Activated CD4-positive, CD25-positive, alpha-beta regulatory T cell (primary cell): ENCODE measurements around the gene ASTL.

Experiments
- DNase-seq, 4 experiments: peaks; one replicate each; lab custom pipeline; 2025; lab: John Stamatoyannopoulos, UW

Gene ASTL

GRCh38 chr2:96112501-96113366, 25.6 kb downstream of the ASTL start:
- no peak for DNase-seq

DNA sequence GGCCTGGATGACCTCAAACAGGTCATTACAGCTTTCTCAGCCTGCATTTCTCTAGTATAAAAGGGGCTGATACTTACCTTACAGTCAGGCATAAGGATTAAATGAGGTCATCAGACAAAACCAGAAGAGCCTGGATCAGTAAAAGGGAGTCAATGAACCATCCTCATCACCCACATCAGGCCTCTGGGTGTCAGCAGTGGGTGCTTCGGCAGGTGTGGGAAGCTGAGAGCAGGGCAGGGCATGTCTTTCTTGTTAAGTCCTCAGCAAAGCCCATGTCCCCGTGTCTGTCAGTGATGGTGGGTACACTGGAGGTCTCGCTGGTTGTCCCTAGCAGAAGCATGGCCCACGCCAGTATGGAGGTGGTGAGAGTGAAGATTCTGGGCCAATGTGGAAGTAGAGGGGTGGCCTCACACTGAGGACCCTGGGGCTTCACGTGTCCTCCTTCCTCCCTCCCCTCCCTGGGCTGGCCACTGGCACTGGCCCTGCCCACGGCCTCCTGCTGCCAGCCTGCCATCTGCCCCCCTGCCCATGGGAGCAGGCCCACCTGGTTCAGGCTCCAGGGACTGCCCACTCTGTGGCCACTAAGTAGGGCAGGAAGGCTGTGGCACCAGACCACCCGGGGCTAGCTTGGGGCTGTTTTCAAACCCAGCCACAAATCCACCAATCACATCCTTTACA, 26.3 kb downstream of the ASTL start:
- no peak for DNase-seq

GRCh38 chr2:96111257-96111640, 27.1 kb downstream of the ASTL start:
- DNase-seq: no peak

DNA sequence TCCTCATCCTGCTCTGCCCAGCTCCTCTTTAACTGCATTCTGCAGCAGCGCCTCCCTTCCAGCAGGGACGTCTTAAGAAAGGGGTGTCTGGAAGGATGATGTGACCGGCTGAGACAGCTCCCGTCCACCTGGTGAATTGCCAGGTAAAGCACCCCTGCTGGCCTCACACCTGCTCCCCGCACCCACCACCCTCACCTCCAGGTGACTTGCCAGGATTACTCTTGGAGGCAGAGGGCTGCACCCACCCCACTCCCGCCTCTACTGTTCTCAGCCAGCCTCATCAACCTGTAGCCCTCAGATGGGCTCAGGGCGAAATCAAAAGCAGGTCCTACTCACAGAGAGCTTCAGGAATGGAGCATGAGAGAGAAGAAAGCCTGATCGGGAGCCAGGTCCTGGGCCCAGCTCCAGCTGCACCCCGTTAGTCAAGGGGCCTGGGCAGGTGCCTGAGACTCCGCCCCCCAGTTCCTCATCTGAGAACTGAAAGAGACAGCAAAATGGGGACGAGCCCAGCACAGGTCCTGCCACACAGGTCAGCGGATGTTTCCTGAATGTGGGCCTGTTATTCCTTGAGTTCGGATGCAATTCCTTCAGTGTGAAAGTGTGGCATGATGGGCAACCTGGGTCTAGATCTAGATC, 27.6 kb downstream of the ASTL start:
- DNase-seq: no peak

DNA sequence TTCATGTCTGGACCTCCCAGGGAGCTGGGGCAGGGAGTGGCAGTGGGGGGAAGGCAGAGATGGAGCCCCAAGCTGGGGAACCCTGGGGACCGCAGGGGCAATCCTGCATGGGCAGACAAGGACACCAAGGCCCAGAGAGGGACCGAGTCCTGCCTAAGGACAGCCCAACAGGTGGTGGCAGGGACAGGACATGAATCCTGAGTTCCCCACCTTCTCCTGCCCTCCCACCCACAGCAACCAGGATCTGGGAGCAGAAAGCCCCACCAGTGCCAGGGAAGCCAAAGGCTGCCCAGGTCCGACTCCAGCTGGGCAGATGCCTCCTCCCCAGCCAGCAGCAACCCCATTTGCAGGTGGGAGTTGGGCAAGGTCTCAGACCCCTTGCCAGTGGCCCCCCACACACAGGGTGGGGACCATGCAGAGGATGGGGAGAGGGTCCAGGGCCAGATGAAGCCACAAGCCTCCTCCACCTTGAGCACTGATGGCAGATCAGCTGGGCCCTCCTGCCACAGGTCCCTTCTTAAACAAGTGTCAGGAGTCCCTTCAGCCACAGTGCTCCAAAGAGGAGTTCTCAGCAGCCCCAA, 28.3 kb downstream of the ASTL start:
- no peak for DNase-seq

DNA sequence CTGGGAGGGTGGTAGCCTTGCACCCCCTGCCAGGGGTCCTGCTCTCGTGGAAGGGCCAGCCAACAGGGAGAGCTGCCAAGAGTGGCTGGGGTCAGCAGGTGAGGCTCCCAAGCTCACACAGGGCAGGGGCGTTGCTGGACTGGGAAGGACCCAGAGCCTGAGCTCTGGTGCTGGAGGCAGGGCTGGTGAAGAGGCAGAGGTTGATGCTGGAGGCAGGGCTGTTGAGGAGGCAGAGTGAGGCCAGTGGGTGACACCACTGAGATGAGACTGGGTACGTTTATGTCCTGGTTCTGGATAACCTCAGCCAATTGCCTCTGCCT, 29.0 kb downstream of the ASTL start:
- no peak for DNase-seq

DNA sequence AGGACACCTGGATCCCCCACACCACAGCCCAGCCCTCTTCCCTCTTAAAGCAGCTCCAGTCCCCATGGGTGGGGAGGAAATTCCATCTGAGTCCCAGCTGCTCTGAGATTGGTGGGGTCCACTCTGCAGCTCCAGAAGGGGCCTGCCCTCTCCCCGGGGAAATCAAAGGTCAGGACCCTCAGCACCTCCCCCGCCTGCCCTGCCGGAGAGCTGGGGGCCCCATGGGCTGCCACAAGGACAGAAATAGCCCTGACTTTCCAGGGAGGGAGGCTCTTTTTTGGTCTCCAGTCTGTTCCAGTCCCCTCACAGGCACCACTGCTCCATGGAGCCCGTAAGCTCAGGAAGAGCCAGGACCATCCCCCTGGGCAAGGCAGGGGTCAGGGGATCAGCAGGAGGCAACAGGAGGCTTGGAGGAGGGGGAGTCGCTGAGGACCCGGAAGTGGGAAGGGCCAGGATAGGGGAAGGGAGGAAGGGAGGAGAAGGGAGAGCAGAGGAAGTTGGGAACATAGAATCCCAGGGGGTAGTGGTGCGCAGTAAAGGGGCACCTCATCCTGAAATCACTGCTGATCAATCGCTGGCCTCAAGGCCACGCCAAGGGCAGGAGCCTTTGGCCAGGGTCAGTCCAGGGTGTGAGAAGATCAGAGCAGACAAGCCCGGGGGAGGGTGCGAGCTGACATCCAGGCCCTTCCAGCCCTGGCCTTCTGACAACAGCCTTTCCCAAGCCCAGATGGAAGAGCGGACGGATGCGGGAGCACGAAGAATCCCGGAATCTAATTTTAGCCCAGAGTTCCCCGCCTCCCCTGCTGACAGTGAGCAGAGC, 29.6 kb downstream of the ASTL start:
- no peak for DNase-seq

GRCh38 chr2:96108151-96108540, 30.2 kb downstream of the ASTL start:
- no peak for DNase-seq

DNA sequence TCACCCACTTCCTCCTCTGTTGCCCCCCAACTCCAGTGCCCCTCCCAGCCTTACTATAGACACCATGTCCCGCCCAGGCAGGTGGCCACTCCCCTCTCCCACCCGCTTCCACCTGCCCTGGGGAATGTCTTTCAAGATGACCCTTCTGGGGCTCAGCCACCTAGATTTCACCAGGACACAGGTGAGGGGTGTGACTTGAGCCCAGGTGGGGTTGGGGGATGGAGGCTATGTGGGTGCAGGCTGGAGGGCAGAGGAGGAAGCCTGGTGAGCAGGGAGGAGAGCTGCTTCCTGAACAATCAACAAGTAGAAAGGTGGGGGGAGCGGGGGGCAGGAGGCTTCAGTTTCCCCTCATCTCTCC, 30.6 kb downstream of the ASTL start:
- DNase-seq: no peak

GRCh38 chr2:96106991-96107707, 31.2 kb downstream of the ASTL start:
- no peak for DNase-seq

DNA sequence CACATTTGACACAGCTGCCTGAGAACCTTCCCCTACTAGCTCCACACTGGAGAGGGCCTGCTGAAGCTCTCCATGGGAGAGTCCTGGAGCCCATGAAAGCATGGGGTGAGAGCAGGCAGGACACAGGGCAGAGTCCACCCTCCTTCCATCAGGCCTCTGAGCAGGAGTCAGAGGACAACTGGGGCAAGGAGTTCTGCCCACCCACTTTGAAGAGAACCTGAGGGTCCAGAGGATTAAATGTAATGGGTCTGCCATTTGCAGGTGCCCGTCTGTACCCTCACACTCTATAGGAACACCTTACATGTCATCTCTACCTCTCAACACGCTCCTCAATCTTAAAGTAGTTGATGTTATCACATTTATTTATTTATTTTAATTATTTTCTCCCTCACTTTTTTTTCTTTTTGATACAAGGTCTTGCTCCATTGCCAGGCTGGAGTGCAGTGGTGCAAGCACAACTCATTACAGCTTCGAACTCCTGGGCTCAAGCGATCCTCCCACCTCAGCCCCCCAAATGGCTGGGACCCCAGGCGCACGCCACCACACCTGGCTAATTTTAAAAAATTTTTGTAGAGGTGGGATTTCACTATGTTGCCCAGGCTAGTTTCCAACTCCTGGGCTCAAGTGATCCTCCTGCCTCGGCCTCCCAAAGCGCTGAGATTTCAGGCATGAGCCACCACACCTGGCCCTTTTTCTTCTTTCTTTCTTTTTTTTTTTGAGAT, 32.1 kb downstream of the ASTL start:
- no peak for DNase-seq

DNA sequence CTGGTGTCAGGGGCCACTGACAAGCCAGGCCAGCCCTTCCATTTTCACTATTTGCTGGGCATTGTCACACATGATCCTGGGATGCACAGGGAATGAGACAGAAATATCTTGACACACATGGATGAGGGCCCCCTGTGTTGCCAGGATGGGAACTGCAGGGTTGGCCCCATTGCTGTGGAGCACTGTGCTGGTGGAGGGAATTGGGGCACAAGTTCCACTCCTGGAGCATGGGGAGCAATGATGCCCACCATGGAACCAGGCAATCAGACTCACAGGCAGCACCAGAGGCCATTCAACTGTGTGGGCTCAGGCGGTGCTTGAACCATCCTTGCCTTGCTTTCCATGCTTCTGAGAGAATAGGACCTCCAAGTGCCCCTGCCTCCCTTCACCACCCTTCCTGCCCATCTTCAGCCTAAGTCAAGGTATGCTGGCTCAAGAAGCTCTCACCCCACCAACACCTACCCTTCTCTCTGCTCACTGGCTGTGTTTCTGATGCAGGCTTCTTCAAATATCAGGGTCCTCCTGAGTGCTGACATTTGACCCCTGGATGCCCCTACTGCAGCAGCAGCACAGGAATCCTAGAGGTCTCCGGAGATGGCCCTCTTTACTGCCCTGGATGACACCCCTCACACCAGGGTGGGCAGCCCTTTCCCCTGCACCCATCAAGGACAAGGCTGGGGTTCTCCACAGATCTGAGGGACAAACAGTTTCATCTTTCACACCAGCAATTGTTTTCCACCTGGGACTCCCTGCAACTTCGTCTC, 33.0 kb downstream of the ASTL start:
- no peak for DNase-seq

DNA sequence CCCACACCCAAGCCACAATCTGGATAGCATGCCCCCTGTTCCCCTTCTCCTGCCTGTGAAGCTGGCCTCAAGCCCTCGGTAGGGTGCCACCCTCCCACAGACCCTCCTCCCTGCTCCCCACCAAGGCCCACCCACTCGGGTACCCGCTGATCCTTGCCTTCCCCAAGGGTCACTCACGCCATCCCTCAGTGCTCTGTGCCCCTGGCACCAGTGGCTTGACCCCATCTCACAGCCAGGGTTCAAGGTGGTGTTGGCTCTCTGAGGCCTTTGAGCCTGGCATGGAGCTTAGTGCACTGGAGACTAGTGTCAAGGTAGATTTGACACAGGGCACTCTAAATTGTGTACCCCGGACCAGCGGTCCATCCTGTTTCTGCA, 33.8 kb downstream of the ASTL start:
- DNase-seq: no peak

DNA sequence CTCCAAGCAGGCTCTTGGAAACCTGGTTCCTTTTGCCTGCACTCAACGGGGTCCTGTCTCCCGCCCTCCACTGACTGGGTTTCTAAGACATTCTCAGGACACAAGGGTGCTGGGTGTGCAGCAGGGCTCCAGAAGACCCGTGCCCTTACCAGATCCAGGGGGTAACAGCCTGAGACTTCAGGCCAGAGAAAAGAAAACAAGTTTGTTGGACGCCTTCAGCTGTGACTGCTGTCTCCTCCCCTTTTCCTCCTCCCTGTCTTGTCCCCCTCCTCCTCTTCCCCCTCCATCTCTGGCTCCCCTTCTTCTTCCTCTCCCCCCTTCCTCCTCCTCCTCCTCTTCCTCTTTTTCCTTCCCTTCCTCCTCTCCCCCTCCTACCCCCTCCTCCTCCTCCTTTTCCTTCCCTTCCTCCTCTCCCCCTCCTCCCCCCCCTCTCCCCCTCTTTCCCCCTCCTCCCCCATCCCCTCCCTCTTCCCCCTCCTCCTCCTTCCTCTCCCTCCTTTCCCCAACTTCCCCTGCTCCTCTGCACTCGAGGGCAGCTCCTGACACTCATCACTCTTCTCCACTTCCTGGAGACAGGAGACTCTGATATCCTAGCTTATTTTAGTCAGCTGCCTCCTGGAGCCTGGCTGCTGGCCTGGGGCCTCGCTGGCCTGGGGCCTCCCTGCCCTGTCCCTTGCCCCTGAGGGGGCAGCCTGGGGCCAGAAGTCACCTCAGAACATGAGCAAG, 34.4 kb downstream of the ASTL start:
- DNase-seq: no peak

DNA sequence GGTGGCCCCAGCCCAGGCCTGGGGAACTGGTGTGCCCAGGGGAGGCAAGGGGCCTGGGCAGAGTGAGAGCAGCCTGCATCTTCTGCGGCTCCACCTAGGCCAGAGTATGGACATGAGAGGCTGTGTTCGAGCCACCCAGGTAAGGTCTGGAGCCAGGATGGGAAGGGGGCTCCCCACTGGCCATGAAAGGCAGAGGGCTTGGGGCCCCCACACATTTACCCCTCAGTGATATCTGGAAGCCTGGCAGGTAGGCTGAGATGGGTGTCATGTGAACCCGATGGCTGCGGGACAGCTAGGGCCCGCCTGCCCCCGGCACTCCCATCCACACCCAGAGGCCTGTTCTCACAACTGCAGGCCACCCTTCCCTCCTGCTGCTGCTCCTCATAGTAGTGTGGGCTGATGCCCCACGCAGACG, 35.1 kb downstream of the ASTL start:
- no peak for DNase-seq

GRCh38 chr2:96102596-96103186, 35.6 kb downstream of the ASTL start:
- DNase-seq: no peak

GRCh38 chr2:96100893-96101304, 37.4 kb downstream of the ASTL start:
- no peak for DNase-seq

DNA sequence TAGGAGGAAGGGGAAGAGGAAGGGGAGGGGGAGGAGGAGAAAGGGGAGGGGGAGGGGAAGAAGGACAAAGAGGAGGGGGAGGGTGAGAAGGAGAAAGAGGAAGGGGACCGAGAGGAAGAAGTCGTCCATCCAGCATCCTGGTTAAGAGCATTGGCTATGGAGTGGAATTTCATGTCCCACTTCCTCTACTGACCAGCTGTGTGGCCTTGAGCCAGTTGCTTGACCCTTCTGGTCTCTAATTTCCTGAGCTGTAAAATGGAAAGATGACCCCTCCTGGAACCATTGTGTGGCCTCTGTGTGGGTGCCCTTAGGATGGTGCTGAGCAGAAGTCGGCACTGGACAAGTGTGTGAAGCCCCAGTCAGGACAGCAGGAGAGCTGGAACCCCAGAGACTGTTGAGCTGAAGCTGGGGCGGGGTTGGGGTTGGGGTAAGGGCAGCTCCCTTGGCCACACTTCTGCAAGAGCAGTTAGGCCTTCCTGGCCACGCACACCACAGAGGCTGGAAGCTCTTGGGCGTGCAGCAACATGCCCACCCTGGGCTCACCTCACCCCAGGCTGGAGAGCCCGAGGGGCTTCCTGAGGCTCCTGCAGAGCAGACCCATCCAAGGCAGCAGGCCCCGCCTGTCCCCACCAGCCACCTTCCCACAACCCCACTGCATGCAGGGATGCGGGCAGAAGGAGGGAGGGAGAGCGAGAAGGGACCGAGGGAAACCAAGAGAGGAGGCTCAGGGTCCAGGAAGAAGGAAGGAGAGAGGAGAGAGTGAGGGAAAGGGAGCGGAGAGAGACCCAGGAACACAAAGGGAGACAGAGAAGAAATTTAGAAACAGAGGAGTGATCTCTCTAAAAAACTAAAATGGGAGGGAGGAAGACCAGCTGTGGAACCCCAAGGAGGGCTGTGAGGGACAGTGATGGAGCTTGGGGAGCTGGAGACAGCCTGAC, 38.2 kb downstream of the ASTL start:
- DNase-seq: no peak
